GM21390 (cell line): ENCODE results near the gene PITPNM1.

Experiments
- ATAC-seq: cut with Tn5 transposase; IDR thresholded peaks from one replicate; pipeline ENCODE4 v1.9.1; 2021; ENCODE audit not compliant: unreplicated experiment

The PITPNM1 gene

DNA sequence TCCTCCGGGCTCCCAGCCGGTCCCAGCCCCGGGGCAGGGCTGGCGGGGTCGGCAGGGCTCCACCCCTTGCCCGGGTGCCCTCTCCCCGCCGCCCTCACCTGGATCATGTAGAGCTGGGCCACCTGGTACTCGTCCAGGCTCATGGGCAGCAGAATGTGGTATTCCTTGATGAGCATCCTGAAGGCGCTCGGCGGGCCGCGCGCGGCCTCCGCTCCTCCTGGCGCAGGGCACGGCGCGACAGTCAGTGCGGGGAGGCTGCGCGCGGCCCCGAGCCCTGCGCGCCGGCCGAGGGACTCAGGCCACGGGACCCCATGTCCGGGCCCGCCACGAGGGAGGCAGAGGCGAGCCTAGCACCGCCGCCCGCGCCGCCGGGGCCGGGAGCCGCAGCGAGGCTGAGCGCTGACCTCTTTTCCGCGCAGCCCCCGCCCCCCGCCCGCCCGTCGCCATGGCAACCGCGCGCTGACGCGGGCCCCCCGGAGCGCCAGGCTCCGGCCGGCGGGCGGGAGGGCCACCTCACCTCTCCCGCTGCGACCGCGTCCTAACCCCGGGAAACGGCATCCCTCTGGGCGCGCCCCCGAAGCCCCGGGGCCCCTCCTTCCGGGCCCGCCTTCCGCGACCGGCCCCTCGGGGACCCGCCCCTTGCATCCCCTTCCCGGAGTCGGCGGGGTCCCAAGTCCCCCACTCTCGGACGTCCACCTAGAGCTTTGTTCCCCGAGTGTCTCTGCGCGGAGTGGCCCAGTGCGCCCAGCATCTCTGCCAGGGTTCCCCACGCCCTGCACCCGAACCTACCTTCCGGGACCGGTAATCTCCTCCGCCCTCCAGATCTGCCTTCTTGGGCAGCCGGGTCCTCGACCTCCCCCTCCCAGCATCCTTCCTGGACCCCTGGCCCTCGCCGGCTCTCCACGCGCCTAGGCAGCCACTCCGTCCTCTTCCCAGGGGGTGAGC, 886 bp downstream of the PITPNM1 start:
- ATAC-seq, result no peak

DNA sequence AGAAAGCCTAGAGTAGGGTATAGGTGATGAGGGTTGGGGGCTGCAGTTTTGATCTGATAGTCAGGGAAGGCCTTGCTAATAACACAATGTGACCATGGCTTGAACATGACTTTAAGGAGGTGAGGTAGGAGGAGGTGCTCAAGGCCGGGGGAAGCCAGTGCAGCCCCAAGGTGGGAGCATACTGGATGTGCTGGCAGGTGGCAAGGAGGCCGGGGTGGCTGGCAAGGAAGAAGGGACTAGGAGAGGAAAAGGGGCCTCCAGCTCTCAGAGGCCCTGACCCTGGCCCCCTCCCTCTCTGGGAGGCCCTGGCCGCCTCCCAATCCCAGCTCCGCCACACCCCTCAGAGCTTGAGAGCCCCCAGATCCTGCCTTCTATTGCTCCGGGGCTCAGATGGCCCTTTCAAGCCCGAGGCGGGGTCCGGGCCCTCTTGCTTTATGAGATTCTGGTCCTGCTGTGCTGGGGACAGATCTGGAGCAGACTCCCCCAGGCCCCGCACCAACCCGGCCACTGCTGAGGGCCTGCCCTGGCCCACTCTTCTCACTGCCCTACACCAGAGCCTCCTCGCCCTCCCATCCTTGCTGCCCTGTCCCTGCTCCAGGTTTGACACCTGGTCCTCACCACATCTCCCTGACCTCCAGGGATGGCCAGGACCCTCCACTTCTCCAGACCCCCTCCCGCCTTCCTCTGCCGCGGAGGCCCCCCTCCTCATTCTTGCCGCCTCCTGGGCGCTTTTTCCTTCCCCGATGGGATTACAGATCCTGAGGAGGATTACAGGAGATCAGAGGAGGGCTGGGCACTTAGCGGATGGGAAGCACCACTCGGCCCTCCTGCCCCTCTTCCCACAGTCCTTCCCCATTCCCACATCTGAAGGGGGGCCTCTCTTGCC, 1.8 kb downstream of the PITPNM1 start:
- no peak for ATAC-seq

DNA sequence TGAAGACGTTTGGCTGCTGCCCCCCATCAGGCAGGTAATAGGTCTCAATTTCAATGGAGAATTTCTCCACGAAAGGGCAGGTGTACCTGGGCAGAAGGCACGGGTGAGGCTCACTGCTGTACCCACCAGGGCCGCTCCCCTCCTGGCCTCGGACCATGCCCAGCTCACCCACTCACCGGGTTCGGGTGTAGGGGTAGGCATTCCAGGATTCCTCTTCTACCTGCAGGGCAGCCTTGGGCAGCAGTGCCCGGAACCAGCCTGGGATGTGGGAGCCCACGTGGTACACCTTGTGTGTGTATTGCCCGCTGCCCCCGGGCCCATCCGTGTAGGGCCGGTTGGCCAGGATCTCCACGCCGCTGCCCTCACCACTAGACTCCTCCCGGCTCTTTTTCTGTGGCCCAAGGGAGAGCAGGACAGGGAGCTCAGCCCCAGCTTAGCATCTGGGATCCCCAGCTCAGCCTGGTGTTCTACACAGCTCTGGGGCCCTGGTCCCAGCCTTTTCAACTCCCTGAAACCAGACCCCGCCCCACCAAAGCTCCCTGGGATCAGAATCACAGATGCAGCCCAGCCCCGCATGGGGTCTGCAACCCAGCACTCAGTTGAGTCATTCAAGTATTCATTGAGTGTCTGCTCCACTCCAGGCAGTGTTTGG, 2.7 kb downstream of the PITPNM1 start:
- ATAC-seq, result no peak

DNA sequence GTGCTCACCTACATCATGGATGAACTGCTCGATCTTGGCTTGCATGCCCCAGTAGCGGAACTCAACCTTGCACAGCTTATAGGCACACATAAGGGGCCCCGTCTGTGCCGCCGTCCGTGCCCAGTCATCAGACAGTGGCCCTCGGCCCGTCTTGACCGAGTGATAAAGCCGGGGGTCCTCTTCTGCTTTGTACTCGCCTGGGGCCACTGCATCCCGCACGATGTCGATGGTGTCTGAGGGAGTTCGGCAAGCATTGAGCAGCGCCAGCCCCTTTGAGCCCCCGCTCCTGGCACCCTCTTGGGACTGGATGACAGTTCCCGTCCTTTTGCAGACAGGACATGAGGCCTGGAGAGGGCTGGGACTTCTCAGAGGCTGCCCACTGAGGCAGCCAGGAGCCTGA, 3.3 kb downstream of the PITPNM1 start:
- no peak for ATAC-seq

DNA sequence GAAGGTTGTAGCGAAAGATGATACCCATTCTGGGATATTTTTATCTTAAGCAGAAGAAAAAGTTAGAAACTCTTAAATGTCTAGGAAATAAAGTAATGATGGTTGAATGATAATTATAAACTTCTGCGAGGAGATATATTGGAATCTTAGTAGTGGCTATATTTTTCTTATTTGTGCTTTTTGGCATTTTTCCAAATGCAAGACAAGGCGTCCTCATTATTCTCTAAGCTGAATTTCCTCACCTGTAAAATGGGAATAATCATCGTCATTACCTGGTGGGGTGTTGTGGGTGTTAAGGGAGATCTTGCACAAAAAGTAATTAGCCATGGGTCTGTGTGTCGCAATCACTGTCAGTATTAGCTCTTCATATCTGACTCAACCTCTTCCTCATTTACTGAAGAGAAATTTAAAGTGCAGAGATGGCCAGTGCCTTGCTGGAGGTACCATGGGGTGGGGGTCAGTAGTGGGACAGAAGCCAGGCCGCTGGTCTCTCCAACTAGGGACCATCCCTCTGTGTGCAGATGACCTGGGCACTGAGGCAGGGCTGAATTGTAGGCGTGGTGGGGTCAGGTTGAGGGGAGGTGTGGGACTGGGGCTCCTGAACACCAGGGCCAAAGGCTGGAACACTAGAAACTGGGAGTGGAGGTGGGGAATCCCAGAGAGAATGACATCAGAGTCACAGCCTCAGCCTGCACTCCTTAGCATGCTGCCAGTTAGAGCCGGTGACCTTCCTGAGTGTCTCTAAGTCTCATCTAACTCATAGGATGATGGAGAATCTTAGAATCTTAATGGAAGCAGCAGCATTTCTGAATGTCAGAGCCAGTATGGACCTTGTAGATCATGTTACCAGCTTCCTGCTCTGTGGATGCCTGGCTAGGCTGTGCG, 4.1 kb downstream of the PITPNM1 start:
- ATAC-seq, result no peak

DNA sequence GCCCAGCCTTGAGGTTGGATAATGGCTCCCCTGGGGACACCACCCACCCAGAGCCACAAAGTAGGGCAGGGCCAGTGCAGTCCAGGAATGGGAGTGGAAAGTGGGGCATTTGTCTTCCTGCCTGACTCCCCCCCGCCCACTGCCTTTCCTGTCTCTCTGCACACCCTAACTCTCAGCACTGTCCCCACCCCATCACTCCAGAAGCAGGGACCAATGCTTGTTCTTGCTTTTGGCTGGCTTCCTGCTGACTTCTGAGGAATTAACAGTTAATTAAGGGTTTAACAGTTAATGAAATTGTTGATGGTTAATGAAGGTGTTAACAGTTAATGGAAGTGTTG, 4.7 kb downstream of the PITPNM1 start:
- ATAC-seq, result no peak

DNA sequence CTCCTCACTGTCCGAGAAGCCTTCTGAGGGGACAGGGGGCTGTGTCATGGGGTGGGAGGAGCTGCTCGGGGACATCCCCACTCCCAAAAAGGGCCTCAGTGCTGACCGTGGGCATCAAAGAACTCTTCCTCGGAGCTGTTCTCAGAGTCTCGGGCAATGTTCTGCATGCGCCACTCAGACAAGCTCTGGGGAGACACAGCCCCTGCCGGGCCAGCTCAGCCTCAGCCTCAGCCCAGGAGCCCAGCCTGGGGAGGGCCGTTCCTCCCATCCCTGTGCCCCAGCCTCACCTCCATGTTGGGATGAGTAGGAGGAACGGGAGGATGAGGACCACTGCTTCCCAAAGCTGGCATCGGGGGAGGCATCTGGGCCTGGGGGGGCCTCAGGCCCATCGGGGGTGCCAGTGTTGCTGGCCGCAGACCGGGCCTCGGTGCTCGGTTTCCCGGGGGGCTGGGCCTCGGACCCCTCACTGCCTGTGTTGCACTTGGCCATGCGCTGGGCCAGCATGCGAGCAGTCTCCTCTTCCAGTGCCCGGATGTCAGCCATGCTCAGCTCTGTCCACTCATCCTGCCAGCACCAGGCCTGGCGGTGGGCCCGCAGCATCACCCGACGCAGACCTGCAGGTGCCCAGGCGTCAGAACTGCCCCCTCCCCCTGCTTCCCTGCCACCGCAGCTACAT, 5.2 kb downstream of the PITPNM1 start:
- no peak for ATAC-seq

DNA sequence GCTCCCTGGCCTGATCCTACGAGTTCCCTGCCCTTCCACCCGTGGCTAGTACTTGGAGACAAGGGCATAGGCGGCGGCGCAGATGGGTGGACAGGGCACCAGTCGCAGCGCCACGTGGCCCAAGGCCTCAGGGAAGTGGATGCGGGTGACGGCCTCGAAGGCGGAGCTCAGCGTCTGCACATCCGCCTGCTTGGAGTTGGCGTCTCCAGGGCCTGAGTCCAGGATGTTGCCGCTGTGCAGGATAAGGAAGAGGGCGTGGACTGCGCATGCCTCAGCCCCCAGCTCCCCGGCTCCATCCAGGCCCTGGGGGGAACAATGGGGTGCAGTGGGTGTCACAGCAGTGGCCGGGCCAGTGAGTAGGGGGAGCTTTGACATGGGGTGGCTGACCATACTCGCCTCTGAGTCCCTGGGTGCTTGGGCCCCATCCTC, 6.6 kb downstream of the PITPNM1 start:
- ATAC-seq, result no peak

DNA sequence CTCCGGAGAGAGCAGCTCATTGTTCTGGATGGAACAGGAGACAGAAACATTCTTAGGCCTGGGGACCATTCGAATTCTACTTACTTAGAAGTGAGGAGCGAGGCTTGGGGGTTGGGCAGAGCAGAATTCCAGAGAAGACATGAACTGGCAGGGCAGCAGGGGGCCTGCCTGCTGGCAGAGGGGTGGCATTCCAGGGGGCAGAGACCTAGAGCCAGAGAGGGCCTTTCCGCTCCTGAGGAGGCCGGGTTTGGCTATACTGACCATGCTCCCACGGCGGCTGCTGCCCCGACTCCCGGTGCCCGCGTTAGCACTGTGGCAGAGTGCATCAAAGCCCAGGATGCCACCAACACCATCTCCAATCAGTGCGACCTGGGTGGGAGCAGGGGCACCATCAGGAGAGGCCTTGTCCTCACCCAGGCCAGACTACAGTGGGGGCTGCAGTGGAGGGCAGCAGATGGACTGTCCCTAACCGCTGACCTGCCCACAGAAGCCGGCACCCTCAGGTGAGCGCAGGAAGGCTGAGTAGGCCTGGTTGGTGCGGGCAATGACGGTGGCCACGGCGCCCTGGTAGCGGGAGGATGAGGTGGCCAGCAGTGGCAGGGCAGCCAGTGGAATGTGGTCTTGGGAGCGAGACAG, 7.4 kb downstream of the PITPNM1 start:
- ATAC-seq, result no peak

DNA sequence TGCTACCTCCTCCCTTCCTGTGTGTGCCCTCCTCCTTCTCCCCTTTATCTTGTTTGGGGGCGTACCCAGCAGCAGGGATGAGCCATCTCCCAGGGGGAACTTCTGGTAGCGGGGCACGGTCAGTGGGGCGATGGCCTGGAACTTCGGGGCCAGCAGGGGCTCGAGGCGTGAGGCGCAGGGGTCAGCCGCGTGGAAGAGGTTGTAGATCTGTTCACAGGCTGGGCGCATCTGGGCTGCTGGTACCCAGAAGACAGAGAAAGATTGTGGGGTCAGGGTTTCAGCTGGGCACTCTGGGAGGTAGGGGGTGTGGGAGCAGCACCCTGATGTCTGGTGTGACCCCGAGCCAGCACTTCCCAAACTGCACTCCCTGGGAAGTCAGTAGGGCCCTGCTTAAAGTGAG, 9.1 kb downstream of the PITPNM1 start:
- ATAC-seq, result no peak

DNA sequence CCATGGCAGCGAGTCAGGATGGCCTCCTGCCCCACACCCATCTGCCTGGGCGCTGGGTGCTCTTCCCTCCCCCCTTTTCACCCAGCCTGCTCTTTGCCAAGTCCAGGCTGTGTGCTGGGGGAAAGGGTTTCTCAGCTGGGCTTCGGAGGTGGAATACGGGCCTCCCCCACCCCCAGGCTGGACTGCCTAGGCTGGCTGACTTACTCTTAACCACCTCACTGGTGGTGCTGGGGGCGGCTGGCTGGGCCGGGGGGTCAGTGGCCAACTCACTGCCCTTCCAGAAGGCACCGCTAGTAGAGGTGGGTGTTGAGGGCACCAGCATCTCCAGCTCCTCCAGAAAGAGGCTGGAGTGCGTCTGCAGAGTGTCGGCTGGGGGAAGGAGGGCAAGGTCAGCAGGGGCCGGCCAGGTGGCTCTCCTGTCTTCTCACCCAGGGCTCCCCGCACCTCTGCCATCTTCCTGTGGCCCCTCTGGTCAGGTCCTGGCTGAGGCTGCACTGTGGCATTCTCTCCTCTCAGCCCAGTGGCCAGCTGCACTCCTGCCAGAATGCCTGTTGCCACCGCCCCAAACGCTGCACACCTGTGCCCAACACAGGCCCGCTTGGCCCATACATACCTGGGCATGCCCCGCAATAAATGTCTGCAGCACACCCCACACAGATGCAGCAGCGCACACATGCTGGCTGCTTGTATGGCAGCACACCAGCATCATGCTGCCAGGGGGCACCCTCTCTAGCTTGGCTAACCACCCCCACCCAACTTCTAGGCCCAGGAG, 9.7 kb downstream of the PITPNM1 start:
- ATAC-seq, result no peak

DNA sequence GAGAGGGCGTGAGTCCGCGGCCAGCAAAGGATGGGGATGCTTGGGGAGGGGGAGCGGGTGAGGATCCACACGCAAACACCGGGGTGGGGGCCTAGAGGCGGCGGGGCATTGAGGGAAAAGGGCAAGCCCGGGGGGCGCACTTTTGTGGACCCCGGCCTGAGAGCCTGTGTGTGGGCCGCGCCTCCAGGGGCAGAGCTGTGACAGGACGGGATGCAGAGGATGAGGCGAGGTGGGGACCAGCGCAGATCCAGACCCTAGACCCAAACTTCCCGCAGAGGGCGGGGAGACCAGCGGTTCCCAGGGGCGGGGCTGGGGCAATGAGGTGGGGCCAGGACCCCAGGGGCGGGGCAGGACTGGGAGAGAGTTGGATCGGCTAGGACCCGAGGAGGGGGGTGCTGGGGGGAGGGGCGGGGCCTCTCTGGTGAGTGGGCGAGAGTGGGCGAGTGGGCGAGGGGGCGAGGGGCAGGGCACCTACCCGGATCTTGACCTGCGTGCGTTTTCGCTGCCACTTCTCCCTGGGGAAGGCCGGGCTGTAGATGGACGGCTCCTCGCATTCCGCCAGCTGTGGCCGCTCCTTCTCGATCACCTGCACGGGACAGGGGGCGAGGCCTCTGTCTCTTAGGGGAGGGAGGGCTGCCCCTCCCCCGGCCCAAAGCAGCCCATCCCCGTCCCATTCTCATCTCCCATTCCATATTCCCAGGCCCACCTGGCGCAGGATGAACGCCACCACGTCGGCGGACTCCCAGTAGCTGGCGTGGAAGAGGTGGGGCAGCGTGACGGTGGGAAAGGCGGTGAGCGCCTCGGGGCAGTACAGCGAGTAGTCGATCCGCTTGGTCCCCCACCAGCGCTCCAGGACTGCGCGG, 10.6 kb downstream of the PITPNM1 start:
- ATAC-seq, result no peak

DNA sequence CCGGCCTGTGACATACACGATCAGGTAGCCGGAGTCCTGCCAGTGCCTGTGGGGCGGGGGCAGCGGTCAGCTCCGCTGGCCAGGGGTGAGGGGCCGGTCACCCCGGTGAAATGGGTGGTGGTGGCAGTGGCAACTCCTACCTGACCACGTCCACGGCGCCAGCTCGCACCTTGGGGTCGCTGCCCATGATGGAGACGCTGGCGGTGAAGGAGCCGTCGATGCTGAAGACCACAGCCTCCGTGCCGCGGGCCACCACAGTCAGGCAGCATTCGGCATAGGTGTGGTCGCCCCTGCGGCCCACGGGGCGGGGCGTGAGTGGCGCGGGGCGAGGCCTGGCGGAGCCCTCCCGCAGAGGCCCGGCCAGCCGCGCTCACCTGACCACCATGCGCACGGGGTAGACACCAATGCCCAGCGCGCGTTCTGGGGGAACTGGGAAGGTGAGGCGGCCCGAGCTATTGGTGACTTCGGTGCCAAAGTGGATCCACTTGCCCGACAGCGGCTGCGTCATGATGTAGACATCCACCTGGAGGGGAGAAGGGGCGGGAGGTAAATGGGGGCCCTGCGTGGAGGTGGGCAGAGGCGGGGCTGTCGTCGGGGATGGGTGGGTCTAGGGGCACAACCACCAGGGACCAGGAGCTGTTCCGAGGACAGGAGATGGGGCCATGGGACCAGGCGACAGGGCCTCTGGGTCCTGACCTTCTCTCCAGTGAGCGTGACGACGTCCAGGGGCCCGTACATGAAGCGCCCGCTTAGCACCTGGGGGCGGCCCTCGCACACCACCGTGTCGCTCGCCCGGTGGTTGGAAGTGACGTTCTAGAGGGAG, 11.4 kb downstream of the PITPNM1 start:
- no peak for ATAC-seq

DNA sequence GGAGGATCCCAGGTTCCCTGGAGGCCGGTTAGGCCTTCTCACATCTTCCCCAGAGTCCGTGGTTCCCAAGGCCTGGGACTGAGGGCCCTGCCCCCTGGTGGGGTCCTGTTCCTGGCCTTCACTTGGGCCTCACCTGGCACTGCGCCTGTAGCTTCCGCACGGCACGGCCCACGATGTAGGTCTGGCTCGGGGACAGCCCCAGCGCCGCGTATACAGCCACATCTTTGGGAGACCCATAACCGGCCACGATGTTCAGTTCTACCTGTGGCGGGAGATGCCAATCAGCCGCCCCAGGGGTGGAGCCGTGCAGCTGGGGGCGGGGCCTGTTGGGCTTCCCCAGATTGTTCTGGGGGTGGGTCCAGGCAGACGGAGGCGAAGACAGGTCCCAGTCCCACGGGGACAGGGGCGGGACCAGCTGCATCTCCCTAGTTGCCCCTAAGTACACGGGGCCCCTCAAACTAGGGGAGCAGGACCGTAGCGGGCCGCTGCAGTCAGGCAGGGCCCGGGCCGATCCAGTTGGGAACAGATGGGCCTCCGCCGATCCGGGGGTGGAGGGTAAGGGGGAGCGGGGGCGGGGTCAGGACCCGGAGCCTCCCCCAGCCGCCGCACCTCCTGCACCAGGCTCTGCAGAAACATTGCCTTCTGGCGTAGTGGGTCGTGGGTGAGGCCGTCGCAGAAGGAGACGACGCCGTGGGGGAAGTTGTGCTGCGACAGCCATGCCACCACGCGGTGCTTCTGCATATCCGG, 12.2 kb downstream of the PITPNM1 start:
- no peak for ATAC-seq

DNA sequence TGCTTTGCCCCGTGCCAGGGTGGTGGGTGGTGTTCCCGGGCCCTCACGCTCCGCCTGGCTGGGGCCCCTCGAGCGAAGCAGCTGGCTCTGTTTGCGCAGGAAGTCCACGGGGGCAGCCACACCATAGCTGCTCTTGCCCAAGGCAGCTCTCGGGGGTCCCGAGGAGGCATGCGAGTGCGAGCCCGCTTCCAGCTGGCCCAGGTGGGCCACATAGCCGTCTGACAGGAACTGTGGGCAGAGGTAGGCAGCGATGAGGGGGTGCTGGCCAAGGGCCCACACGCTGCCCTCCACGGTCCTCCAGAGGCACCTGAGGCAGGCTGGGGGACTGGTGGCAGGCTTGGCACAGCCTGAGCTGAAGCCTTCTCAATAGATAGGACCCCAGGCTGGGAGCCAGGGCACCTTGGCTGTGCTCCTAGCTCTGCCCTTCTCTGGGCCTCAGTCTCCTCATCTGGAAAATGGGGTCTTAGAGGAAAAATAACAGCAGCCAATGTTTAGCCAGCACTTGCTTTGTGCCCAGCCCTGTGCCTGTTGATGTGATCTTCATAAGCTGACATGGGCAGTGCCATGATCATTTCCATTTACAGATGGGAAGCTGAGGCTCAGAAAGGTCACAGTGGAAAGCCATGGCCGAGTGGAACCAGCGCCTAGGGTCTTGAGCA, 13.0 kb downstream of the PITPNM1 start:
- ATAC-seq, result no peak
